K562 (cell line): ENCODE results near the gene CUTA. TPM values are rescaled to one million over a fixed set of nuclear protein-coding genes. Genes with fewer than 3 reads are reported as not detected.

Experiments used
- ELF2 ChIP-seq: fragments of 250-450 bp; sonication (Bioruptor Pico); IDR thresholded peaks from 2 replicates; pipeline ENCODE4 v1.5.0; 2021; ENCODE audit warnings: mild to moderate bottlenecking
- EZH2 ChIP-seq: IDR thresholded peaks from 2 replicates; pipeline ENCODE4 v1.6.1; 2012; ENCODE audit warnings: low read depth, mild to moderate bottlenecking, inconsistent platforms, low read length, borderline replicate concordance
- KLF6 ChIP-seq: fragments of 250-450 bp; sonication (Bioruptor Pico); IDR thresholded peaks from 2 replicates; pipeline ENCODE4 v1.4.0; 2020; ENCODE audit warnings: mild to moderate bottlenecking, moderate library complexity, borderline replicate concordance
- MCM7 ChIP-seq, 2 experiments: fragments of 450-650 bp; IDR thresholded peaks; 2 replicates each; pipeline ENCODE4 v1.6.1; 2016 to 2018
- NFXL1 ChIP-seq: fragments of 450-650 bp; formaldehyde crosslinking; IDR thresholded peaks from 2 replicates; pipeline ENCODE4 v1.4.0; 2021; ENCODE audit warnings: mild to moderate bottlenecking
- NKRF ChIP-seq: fragments of 450-650 bp; IDR thresholded peaks from 2 replicates; pipeline ENCODE4 v1.6.1; 2016; ENCODE audit warnings: borderline replicate concordance
- PRMT5 ChIP-seq: sonication (generic); formaldehyde crosslinking; IDR thresholded peaks from 2 replicates; pipeline ENCODE4 v1.5.0; 2020; ENCODE audit warnings: missing genetic modification reagents
- PTTG1 ChIP-seq: fragments of 450-650 bp; IDR thresholded peaks from 2 replicates; pipeline ENCODE4 v1.6.1; 2016; ENCODE audit warnings: low read depth, mild to moderate bottlenecking, missing genetic modification characterization, missing compliant biosample characterization
- RCOR1 ChIP-seq, 2 experiments: IDR thresholded peaks; 2 replicates each; pipeline ENCODE4 v1.6.1; 2012; ENCODE audit warnings: low read depth in 2 of 2, low read length in 2 of 2, borderline replicate concordance in 1 of 2, improper control_type of control experiment in 1 of 2
- REST ChIP-seq, 2 experiments: fragments of 450-650 bp; formaldehyde crosslinking in 1 of 2; IDR thresholded peaks; 2 replicates each; pipeline versions ENCODE4 v1.4.0 to v1.6.1; 2014 to 2020; ENCODE audit warnings: mild to moderate bottlenecking in 2 of 2, borderline replicate concordance in 1 of 2, low read depth in 1 of 2
- SIRT6 ChIP-seq: IDR thresholded peaks from one replicate; pipeline ENCODE4 v1.6.1; 2012; ENCODE audit warnings: low read depth, mild to moderate bottlenecking, control low read depth, inconsistent platforms, low read length, moderate library complexity
- ZNF197 ChIP-seq: fragments of 200-800 bp; sonication (Bioruptor generic); IDR thresholded peaks from 2 replicates; pipeline ENCODE4 v1.6.1; 2016; ENCODE audit warnings: low read depth, missing genetic modification characterization, missing compliant biosample characterization
- ZSCAN32 ChIP-seq: fragments of 450-650 bp; formaldehyde crosslinking; IDR thresholded peaks from 2 replicates; pipeline ENCODE4 v1.4.0; 2020; ENCODE audit warnings: mild to moderate bottlenecking, moderate library complexity
- polyA plus RNA-seq, 8 experiments: library from polyadenylated mRNA; depleted of rRNA in 4 of 8; stranded (reverse) in 5 of 8; unstranded in 3 of 8; fragments of >200 nt; fragmentation: Nextera tagmentation in 2 of 8; fragmentation: Illumina TruSeq in 1 of 8; extraction: Ambion mirVana in 2 of 8; extraction: Trizol in 1 of 8; gene quantifications; 2 replicates each; pipeline versions ENCODE4 v1.2.1 to v1.2.3, GENCODE V29; 2011 to 2014; ENCODE audit warnings: inconsistent platforms in 1 of 8, missing spikeins in 1 of 8
- total RNA-seq, 7 experiments: library from RNA; depleted of rRNA in 6 of 7; stranded (reverse); fragments of >200 nt in 6 of 7; fragmentation: Illumina TruSeq in 2 of 7; extraction: Trizol in 2 of 7; gene quantifications; 2 replicates each; pipeline versions ENCODE4 v1.2.1 to v1.2.3, GENCODE V29; 2011 to 2021; ENCODE audit warnings: low replicate concordance in 1 of 7
- TF ChIP-seq, protein P1 (sequence below), 2 experiments: fragments of 450-650 bp in 1 of 2; sonication (generic) in 1 of 2; formaldehyde crosslinking in 1 of 2; IDR thresholded peaks in 1 of 2; conservative IDR thresholded peaks in 1 of 2; 2 replicates each; pipeline versions ENCODE4 v1.6.1 to v1.8.1; 2016 to 2023; ENCODE audit warnings: mild to moderate bottlenecking in 2 of 2, moderate library complexity in 2 of 2, inconsistent platforms in 1 of 2, missing genetic modification reagents in 1 of 2

The CUTA gene
- total and polyA plus RNA-seq, 9 of the 15 experiments (the other 6 are each of a cell fraction or from before 2014, with no cell fraction given) = 166 to 682 (median 310) TPM

- TF ChIP-seq REST (IDR thresholded peaks at IDR 0.05; ENCODE audit: borderline replicate concordance) = no peak
- TF ChIP-seq REST (CRISPR knock-in tag; IDR thresholded peaks at IDR 0.05; ENCODE audit: low read depth) = no peak; the same call in 1 of the 2 replicates
- TF ChIP-seq ELF2 (CRISPR knock-in tag) = no peak
- 0 out of 2 replicates have a peak, but pooled peaks have one; percentile 63 for TF ChIP-seq ZSCAN32 (CRISPR knock-in tag)
- TF ChIP-seq NFXL1 (CRISPR knock-in tag) = no peak
- TF ChIP-seq PRMT5 (CRISPR knock-in tag) = no peak
- TF ChIP-seq, protein P1, sequence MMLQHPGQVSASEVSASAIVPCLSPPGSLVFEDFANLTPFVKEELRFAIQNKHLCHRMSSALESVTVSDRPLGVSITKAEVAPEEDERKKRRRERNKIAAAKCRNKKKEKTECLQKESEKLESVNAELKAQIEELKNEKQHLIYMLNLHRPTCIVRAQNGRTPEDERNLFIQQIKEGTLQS (IDR thresholded peaks at IDR 0.05) = peak; percentile 88
- TF ChIP-seq, protein P1 (CRISPR knock-in tag; conservative IDR thresholded peaks at IDR 0.05) = no peak
- peak; percentile 77; the same call in 1 of the 2 replicates for TF ChIP-seq KLF6
- TF ChIP-seq PTTG1 (tag) = no peak
- no peak for TF ChIP-seq MCM7 (IDR thresholded peaks at IDR 0.05)
- TF ChIP-seq ZNF197 (CRISPR knock-in tag) = no peak
- TF ChIP-seq SIRT6 = no peak
- TF ChIP-seq NKRF = no peak
- TF ChIP-seq EZH2 = no peak
- no peak for TF ChIP-seq RCOR1 (IDR thresholded peaks at IDR 0.05; ENCODE audit: borderline replicate concordance in 1 of 2, low read depth in 2 of 2, low read length in 2 of 2)
Measured at GRCh38 chr6:33418690-33419291, 884 bp upstream of the CUTA start (continued).
